HEK293 (cell line): ENCODE results near the gene ENTREP1.

Experiments used
- CTCF ChIA-PET: fragments of 350-600 bp; formaldehyde crosslinking; extraction: SDS; loops from one replicate; lab custom pipeline; 2021; ENCODE audit warnings: antibody characterized with exemption; lab: Yijun Ruan, JAX
- POLR2A ChIA-PET: fragments of 300-600 bp; formaldehyde crosslinking; extraction: SDS; loops from one replicate; lab custom pipeline; 2020; ENCODE audit warnings: antibody characterized with exemption, inconsistent platforms; lab: Yijun Ruan, JAX
- H3K27ac ChIP-seq: fragments of 200-500 bp; sonication (Bioruptor generic); 2 replicates; pipeline ENCODE4 v1.5.1; 2014; ENCODE audit warnings: low read depth, low read length, control low read depth, inconsistent platforms; ENCODE audit errors: extremely low read depth
- H3K36me3 ChIP-seq, 2 experiments: fragments of 200-500 bp in 1 of 2; sonication (Bioruptor generic) in 1 of 2; 1 replicate in 1 of 2; 2 replicates in 1 of 2; pipeline ENCODE4 v1.5.1; 2014 to 2017; ENCODE audit warnings: inconsistent platforms in 2 of 2, low read length in 2 of 2; ENCODE audit not compliant: control insufficient read depth in 2 of 2, insufficient read depth in 1 of 2
- H3K4me1 ChIP-seq: fragments of 200-500 bp; sonication (Bioruptor generic); 2 replicates; pipeline ENCODE4 v1.5.1; 2014; ENCODE audit warnings: mild to moderate bottlenecking, low read length, inconsistent platforms; ENCODE audit not compliant: control insufficient read depth, insufficient read depth
- H3K4me3 ChIP-seq: 2 replicates; pipeline ENCODE4 v1.5.1; 2011; ENCODE audit warnings: low read depth, mild to moderate bottlenecking, control low read depth, low read length, moderate library complexity
- H3K9me3 ChIP-seq: fragments of 200-500 bp; sonication (Bioruptor generic); 2 replicates; pipeline ENCODE4 v1.5.1; 2014; ENCODE audit warnings: low read depth, low read length, inconsistent platforms; ENCODE audit not compliant: control insufficient read depth, insufficient read depth
- CTCF ChIP-seq: fragments of 450-650 bp; formaldehyde crosslinking; IDR thresholded peaks from 2 replicates; pipeline ENCODE4 v1.5.1; 2016; ENCODE audit warnings: missing biosample characterization, missing genetic modification characterization
- GLI2 ChIP-seq: fragments of 450-650 bp; formaldehyde crosslinking; IDR thresholded peaks from 2 replicates; pipeline ENCODE4; 2017; ENCODE audit warnings: missing biosample characterization, missing genetic modification characterization, low read depth, borderline replicate concordance
- SCRT2 ChIP-seq: fragments of 450-650 bp; formaldehyde crosslinking; IDR thresholded peaks from 2 replicates; pipeline ENCODE4 v1.5.1; 2016; ENCODE audit warnings: missing biosample characterization, missing genetic modification characterization
- SP3 ChIP-seq: fragments of 450-650 bp; formaldehyde crosslinking; IDR thresholded peaks from 2 replicates; pipeline ENCODE4 v1.5.1; 2016; ENCODE audit warnings: missing biosample characterization, missing genetic modification characterization
- ZBTB49 ChIP-seq: fragments of 450-650 bp; formaldehyde crosslinking; IDR thresholded peaks from 2 replicates; pipeline ENCODE4 v1.5.1; 2016; ENCODE audit warnings: missing biosample characterization, missing genetic modification characterization, low read depth
- ZIC2 ChIP-seq: fragments of 450-650 bp; formaldehyde crosslinking; IDR thresholded peaks from 2 replicates; pipeline ENCODE4 v1.5.1; 2016; ENCODE audit warnings: missing biosample characterization, missing genetic modification characterization
- ZNF37A ChIP-seq: fragments of 450-650 bp; IDR thresholded peaks from 2 replicates; pipeline ENCODE4 v1.5.1; 2018; ENCODE audit warnings: missing biosample characterization, missing genetic modification characterization
- ZNF391 ChIP-seq: fragments of 450-650 bp; formaldehyde crosslinking; IDR thresholded peaks from 2 replicates; pipeline ENCODE4 v1.5.1; 2016; ENCODE audit warnings: low read depth, missing biosample characterization, missing genetic modification characterization, borderline replicate concordance
- ZNF518A ChIP-seq: fragments of 450-650 bp; formaldehyde crosslinking; conservative IDR thresholded peaks from 2 replicates; pipeline ENCODE4 v1.5.1; 2016; ENCODE audit warnings: low read depth, missing biosample characterization, missing genetic modification characterization
- ZNF544 ChIP-seq: fragments of 450-650 bp; formaldehyde crosslinking; IDR thresholded peaks from 2 replicates; pipeline ENCODE4 v1.5.0; 2017; ENCODE audit warnings: missing biosample characterization, missing genetic modification characterization
- ZNF548 ChIP-seq: fragments of 450-650 bp; formaldehyde crosslinking; IDR thresholded peaks from 2 replicates; pipeline ENCODE4 v1.5.1; 2016; ENCODE audit warnings: missing biosample characterization, missing genetic modification characterization
- ZNF558 ChIP-seq: fragments of 450-650 bp; formaldehyde crosslinking; IDR thresholded peaks from 2 replicates; pipeline ENCODE4 v1.5.1; 2016; ENCODE audit warnings: missing biosample characterization, missing genetic modification characterization
- ZNF654 ChIP-seq: fragments of 450-650 bp; formaldehyde crosslinking; IDR thresholded peaks from 2 replicates; pipeline ENCODE4 v1.5.1; 2016; ENCODE audit warnings: low read depth, missing biosample characterization, missing genetic modification characterization
- ZSCAN4 ChIP-seq: fragments of 450-650 bp; formaldehyde crosslinking; IDR thresholded peaks from 2 replicates; pipeline ENCODE4 v1.5.1; 2017; ENCODE audit warnings: missing biosample characterization, missing genetic modification characterization

The ENTREP1 gene

GRCh38 chr9:69432623-69433022 lies 107.6 kb downstream of the ENTREP1 start (continued):
- no peak for TF ChIP-seq CTCF (tag by site-specific recombination)
- TF ChIP-seq ZNF654, result no peak
- TF ChIP-seq, all 188 proteins: peak for 0

- TF ChIP-seq ZIC2 (no peak), GLI2 (tag by site-specific recombination) (no peak), ZNF391 (tag by site-specific recombination) (no peak), ZBTB49 (tag by site-specific recombination) (no peak), ZNF548 (tag by site-specific recombination) (no peak), SCRT2 (tag by site-specific recombination) (no peak), ZNF37A (tag by site-specific recombination) (no peak), SP3 (no peak), ZNF544 (tag by site-specific recombination) (no peak), ZNF558 (no peak), ZSCAN4 (no peak), ZNF518A (tag by site-specific recombination) (no peak)
- H3K4me1 ChIP-seq, result no peaks in the 10 kb centered on the region
- no peak overlapping the region for H3K27ac ChIP-seq
- no peaks in the 10 kb centered on the region for H3K9me3 ChIP-seq
- H3K4me3 ChIP-seq, result no peak overlapping the region
- ChIA-PET POLR2A (no interaction called here), CTCF (interaction anchor here (0.6 to 1.3 kb wide), 3 partner anchors 11 to 677 kb away, joined by 4 to 8 read pairs (median 7); no protein-coding TSS in a partner anchor)
- no peaks in the 10 kb centered on the region for H3K36me3 ChIP-seq
Measured at GRCh38 chr9:69433392-69433791, 108.4 kb downstream of the ENTREP1 start.
